HAP-1 (cell line): ENCODE measurements around the gene SRSF7.
"Not testable (repeated sequence)": the region's sequence is repeated elsewhere in the genome, so short reads cannot be mapped to it uniquely, and the experiment has no call there.

ENCODE experiments used
- DNase-seq, 2 experiments: peaks; one replicate each; pipeline ENCODE4 v3.0.0-alpha.2; 2016 to 2020; ENCODE audit warnings: low spot score in 2 of 2
- H3K27me3 ChIP-seq: fragments of 250-450 bp; sonication (Bioruptor Pico); 2 replicates; pipeline ENCODE4 v1.5.1; 2020; ENCODE audit warnings: low read depth, mild to moderate bottlenecking, moderate library complexity
- H3K36me3 ChIP-seq: fragments of 250-450 bp; sonication (Bioruptor Pico); replicated peaks from 2 replicates; pipeline ENCODE4 v1.5.1; 2020; ENCODE audit warnings: mild to moderate bottlenecking
- H3K4me1 ChIP-seq: fragments of 250-450 bp; sonication (Bioruptor Pico); 2 replicates; pipeline ENCODE4 v1.5.1; 2020; ENCODE audit warnings: mild to moderate bottlenecking
- H3K4me3 ChIP-seq: fragments of 250-450 bp; sonication (Bioruptor Pico); 2 replicates; pipeline ENCODE4 v1.5.1; 2020; ENCODE audit warnings: mild to moderate bottlenecking, moderate library complexity
- H3K9me3 ChIP-seq: fragments of 250-450 bp; sonication (Bioruptor Pico); 2 replicates; pipeline ENCODE4 v1.5.1; 2020; ENCODE audit warnings: mild to moderate bottlenecking, moderate library complexity
- in situ Hi-C: fragments of 300-500 bp; cut with MboI; formaldehyde crosslinking; loops from 3 replicates; pipeline ENCODE4 v1.14.3; 2020; ENCODE audit warnings: low sequenced_read_pairs, inconsistent platforms, mixed read lengths

Gene SRSF7

DNA sequence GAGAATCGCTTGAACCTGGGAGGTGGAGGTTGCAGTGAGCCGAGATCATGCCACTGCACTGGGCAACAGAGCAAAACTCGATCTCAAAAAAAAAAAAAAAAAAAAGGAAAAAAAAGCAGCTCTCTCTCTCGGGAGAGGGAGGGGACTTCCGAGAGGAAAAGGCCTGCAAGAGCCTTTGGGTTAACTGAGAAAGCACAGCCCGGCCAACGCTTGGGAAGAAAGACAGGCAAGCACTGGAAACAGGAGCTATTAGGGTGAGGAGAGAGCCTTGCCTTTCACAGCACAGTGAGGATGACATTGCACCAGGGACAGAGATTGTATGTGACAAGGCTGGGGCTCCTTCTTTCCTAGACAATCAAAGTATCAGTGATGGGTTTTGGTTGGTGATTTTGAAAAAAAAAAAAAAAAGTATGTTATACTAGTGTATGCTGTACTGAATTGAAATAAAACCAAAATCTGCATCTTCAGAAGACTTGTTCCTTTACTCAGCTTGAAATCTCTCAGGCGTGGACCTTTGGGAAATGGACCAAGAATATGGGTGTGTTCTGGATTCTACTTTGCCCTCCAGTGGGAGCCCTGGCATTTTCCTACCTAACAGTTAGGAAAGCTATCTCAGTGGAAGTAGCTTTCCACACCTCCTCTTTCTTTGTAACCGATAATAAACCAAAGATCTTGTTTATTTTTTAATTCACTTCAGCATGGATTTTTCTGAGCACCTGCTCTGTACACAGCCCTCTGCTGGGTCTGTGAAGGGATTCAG is 16.7 kb downstream of the SRSF7 start:
- Histone ChIP-seq H3K27me3 (no peaks in the 10 kb centered on the region), H3K36me3 (peaks cover 25% of the 10 kb centered on the region), H3K4me1 (no peaks in the 10 kb centered on the region), H3K4me3 (no peak overlapping the region), H3K9me3 (no peaks in the 10 kb centered on the region)
- no peak for DNase-seq
- in situ Hi-C loops, result loop anchor here (10.0 to 25.0 kb wide), 3 partner anchors 130 to 422 kb away; partner anchors contain the start of gene HNRNPLL

DNA sequence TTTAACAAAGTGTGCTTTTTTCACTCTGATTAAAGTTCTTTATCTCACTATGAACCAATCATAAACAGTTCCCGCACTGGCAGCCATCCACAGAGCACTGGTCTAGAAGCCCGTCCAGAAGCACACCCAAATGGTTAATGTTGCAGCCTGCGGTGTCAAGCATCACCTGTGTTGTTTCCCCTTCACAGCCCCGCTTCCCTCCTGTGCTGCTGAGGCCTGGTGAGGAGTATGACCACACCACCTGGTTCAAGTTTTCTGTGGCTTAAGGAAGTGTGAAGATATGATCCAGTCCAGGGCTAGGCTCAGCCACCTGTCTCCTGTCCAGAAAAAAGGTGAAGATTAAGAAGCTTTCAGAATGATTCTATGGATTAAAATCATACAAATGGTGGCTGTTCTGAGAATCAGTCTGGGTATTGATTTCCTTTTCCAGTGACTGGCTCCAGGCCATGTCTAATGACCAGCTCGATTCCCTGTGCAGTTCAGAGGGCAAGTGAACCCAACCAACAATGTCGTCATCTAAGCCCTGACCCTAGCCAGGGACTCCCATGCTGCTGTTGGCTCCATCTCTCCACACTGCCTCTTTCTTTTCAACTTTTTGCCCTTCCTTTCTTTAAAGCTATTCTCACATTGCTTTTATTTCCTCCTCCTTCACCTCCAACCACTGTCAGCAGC is 17.7 kb downstream of the SRSF7 start:
- in situ Hi-C loops, result loop anchor here (10.0 to 25.0 kb wide), 3 partner anchors 129 to 421 kb away; partner anchors contain the start of gene HNRNPLL
- Histone ChIP-seq H3K4me3 (no peak overlapping the region), H3K27me3 (no peaks in the 10 kb centered on the region), H3K36me3 (peaks cover 18% of the 10 kb centered on the region), H3K4me1 (no peaks in the 10 kb centered on the region), H3K9me3 (no peaks in the 10 kb centered on the region)
- DNase-seq, result no peak

DNA sequence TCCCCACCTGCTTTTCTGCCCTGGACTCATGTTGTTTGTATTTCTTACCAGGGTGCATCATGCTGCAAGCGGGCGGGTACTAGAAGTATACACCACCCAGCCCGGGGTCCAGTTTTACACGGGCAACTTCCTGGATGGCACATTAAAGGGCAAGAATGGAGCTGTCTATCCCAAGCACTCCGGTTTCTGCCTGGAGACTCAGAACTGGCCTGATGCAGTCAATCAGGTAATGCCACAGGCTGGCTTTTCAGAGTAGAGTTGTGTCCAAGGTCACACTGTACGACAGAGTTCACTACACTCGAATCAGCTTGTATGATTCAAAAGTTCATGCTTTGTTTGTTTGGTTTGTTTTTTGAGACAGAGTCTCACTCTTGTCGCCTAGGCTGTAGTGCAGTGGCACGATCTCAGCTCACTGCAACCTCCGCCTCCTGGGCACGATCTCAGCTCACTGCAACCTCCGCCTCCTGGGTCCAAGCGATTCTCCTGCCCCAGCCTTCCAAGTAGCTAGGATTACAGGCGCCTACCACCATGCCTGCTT is 19.4 kb downstream of the SRSF7 start:
- peaks cover 4% of the 10 kb centered on the region for H3K36me3 ChIP-seq
- H3K4me3 ChIP-seq, result no peak overlapping the region
- no peaks in the 10 kb centered on the region for H3K9me3 ChIP-seq
- no peaks in the 10 kb centered on the region for H3K27me3 ChIP-seq
- no peaks in the 10 kb centered on the region for H3K4me1 ChIP-seq
- DNase-seq, result no peak
- in situ Hi-C loops, result loop anchor here (10.0 to 25.0 kb wide), 3 partner anchors 127 to 419 kb away; partner anchors contain the start of gene HNRNPLL

DNA sequence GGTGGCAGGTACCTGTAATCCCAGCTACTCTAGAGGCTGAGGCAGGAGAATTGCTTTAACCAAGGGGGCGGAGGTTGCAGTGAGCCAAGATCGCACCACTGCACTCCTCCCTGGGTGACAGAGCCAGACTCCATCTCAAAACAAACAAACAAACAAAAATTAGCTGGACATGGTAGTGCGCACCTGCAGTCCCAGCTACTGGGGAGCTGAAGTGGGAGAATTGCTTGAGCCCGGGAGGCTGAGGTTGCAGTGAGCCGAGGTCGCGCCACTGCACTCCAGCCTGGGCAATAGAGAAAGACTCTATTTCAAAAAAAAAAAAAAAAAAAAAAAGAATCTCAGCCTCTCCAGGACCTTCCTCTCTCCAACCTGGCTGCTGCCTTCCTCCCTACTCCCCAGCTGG is 20.1 kb downstream of the SRSF7 start:
- Histone ChIP-seq H3K9me3 (no peaks in the 10 kb centered on the region), H3K4me1 (no peaks in the 10 kb centered on the region), H3K27me3 (no peaks in the 10 kb centered on the region), H3K4me3 (no peak overlapping the region), H3K36me3 (peaks cover 3% of the 10 kb centered on the region; the same call in 1 of the 2 replicates)
- no peak for DNase-seq
- in situ Hi-C loops, result loop anchor here (10.0 to 25.0 kb wide), 3 partner anchors 126 to 419 kb away; partner anchors contain the start of gene HNRNPLL

DNA sequence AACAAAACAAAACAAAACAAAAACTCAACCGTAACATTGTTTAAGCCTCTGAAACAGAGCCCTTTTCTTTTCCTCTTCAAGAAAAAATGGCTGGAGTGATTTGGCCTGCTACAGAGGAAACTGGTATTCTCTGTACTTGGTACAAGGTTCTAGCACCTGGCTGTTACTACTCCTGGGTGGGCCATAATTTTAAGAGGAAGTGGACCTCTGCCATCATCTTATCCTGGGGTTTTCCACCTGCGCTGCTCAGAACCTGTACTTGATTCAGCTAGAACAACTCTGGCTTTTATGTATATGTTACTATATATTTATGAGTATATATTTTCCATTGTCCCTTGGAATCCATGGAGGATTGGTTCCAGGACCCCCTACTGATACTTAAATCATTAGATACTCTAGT is 22.5 kb downstream of the SRSF7 start:
- Histone ChIP-seq H3K9me3 (no peaks in the 10 kb centered on the region), H3K36me3 (no peaks in the 10 kb centered on the region; the same call in 1 of the 2 replicates), H3K27me3 (no peaks in the 10 kb centered on the region), H3K4me3 (no peak overlapping the region), H3K4me1 (no peaks in the 10 kb centered on the region)
- DNase-seq, result no peak
- in situ Hi-C loops, result loop anchor here (25.0 kb wide), 2 partner anchors 191 to 416 kb away; no protein-coding TSS in a partner anchor

DNA sequence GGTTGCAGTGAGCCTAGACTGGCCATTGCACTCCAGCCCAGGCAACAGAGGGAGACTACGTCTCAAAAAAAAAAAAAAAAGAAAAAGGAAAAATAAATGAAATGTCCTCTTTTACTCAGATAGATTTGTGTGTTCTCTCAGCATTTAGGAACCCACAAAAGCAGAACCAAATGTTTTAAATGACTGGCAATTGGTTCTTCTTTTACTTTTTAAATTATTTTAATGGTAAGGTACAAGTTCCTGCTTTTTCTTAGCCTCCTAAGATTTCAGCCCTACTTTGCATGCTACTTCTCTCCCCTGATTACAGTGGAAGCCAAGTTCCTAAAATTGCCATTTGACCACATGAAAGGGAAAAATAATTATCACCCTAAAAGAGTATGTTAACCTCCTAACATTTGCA is 23.5 kb downstream of the SRSF7 start:
- Histone ChIP-seq H3K9me3 (no peaks in the 10 kb centered on the region), H3K27me3 (no peaks in the 10 kb centered on the region), H3K36me3 (no peaks in the 10 kb centered on the region; the same call in 1 of the 2 replicates), H3K4me3 (no peak overlapping the region), H3K4me1 (no peaks in the 10 kb centered on the region)
- DNase-seq, result no peak
- in situ Hi-C loops, result loop anchor here (25.0 kb wide), 2 partner anchors 190 to 415 kb away; no protein-coding TSS in a partner anchor

DNA sequence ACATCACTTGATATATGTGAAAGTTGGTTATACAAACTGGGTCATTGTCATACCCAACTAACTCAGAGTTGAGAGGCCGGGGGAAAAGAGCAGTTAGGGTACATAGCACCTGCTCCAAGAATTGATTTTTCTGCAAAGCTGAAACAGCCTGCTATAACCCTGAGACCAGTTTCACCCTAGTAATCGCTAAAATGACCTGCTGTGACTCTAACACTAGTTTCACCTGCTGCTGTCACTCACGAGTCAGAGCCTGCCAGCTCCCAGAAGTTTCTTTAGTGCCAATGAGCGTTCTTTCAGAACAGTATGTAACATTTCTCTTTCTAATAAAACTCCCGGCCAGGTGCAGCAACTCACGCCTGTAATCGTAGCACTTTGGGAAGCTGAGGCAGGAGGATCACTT is 28.0 kb downstream of the SRSF7 start:
- Histone ChIP-seq H3K36me3 (no peaks in the 10 kb centered on the region), H3K27me3 (no peaks in the 10 kb centered on the region), H3K9me3 (no peaks in the 10 kb centered on the region), H3K4me3 (no peak overlapping the region), H3K4me1 (no peaks in the 10 kb centered on the region)
- in situ Hi-C loops, result no loop called here
- DNase-seq, result no peak

DNA sequence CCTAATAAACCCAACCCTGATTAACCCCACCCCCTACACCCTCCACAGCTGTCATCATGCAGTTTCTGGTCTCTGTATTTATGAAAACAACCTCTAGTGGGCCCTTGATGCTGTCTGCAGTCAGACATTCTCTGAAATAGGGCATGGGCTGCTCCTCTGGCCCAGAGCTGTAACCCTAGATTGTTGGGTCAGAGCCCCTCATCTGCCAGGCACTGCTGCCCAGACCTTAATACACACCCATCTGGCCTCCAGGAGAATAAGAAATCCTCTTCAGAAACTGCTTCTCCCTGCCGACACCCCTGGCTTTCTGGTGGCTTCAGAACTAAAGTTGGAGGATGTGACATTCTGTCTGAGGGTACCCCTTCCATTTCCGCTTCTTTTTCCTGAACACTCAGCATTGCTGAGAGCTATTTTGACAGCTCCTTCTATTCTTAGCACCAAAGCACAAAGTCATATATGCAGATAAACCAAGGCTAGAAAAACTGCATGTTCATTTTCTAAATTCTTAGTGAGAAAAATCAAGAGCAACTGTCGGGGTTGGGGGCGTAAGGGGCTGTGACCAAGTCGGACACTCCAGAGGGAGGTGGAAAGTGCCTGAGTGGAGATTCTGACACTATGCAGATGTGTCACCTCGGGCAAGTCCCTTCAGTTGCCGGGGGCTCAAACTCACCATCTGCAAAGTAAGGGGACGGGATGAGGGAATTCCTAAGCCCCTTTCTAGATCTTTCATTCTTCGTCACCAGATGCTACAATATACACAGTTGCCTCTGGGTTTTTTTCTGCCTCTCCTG is 28.7 kb downstream of the SRSF7 start:
- DNase-seq, result no peak
- no peaks in the 10 kb centered on the region for H3K4me1 ChIP-seq
- in situ Hi-C loops, result no loop called here
- H3K9me3 ChIP-seq, result no peaks in the 10 kb centered on the region
- H3K36me3 ChIP-seq, result no peaks in the 10 kb centered on the region
- no peak overlapping the region for H3K4me3 ChIP-seq
- H3K27me3 ChIP-seq, result no peaks in the 10 kb centered on the region

DNA sequence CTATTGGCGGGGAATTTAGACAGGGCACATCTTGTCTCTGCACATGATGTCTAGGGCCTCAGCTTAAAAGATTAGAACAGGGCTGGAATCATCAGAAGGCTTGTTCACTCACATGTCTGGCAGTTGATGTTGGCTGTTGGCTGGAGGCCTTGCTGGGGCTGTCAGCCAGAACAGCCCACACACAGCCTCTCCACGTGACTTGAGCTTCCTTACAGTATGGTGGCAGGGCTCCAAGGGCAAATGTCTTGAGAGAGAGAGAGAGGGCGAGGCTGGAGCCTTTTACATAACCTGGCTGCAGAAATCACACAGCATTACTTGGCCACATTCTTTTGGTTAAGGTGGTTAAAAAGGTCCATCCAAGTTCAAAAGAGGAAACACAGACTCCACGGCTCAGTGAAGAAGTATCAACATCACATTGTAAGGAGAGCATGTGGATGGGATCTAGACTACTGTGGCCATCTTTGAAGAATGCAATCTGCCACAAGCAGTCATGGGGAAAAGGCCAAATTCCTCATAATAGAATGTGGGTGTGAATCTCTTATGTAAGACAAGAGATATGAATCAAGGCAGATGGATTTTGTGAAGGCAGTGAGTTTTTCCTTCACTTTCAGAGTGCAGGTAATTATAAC is 30.4 kb downstream of the SRSF7 start:
- in situ Hi-C loops, result no loop called here
- DNase-seq, result no peak
- H3K4me1 ChIP-seq, result no peaks in the 10 kb centered on the region
- H3K36me3 ChIP-seq, result no peaks in the 10 kb centered on the region
- H3K9me3 ChIP-seq, result no peaks in the 10 kb centered on the region
- H3K4me3 ChIP-seq, result no peak overlapping the region
- H3K27me3 ChIP-seq, result no peaks in the 10 kb centered on the region

DNA sequence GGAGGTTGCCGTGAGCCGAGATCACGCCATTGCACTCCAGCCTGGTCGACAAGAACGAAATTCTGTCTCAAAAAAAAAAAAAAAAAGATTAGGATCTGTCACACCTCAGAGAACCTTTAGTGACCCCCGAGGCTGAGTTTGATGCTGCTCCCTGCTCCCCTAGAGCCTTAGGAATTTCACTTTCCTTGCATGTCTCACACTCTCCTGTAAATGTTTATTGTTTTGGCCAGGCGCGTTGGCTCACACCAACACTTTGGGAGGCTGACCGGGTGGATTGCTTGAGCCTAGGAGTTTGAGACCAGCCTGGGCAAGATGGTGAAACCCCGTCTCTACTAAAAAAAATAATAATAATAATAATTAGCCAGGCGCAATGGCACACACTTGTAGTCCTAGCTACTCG is 31.5 kb downstream of the SRSF7 start:
- no peak for DNase-seq
- Histone ChIP-seq H3K9me3 (no peaks in the 10 kb centered on the region), H3K4me1 (no peaks in the 10 kb centered on the region), H3K36me3 (no peaks in the 10 kb centered on the region), H3K4me3 (no peak overlapping the region), H3K27me3 (no peaks in the 10 kb centered on the region)
- in situ Hi-C loops, result no loop called here

DNA sequence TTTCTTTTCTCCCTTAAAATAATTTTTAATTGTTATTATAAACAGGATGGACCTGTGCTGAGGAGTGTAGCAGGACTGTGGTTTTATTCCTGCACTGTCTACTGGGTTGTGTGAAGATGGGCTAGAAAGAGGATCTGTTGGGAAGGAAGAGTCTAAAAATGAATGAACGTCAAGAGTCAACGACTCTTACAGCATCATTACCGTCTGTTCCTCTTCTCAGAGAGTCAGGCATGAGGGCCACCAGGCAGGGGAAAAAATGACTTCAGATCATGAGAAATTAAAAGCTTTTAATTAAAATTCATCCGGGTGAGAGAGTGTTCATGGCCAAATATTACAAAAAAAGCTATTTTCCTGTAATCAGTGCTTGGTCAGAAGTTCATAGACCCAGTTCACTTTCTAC is 32.6 kb downstream of the SRSF7 start:
- Histone ChIP-seq H3K36me3 (no peaks in the 10 kb centered on the region), H3K27me3 (no peaks in the 10 kb centered on the region), H3K9me3 (no peaks in the 10 kb centered on the region), H3K4me1 (no peaks in the 10 kb centered on the region), H3K4me3 (no peak overlapping the region)
- in situ Hi-C loops, result no loop called here
- no peak for DNase-seq

DNA sequence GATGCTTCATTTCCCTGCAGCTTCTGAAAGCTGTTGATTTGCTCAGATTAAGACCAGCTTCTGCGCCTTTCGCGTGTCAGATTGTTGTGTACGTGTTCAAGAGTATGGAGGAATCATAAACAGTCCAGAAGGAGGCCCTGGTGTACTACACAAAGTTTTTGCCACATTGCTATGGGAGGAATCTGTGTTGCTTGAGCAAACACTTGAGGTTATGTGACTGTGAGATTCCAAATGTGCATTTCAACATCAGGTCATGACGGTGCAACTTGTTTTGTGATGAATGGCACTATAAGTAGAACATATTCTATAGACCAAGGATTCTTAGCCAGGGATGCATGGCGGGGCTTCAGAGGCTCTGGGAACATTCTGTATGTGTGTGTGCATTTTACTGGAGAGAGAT is 35.0 kb downstream of the SRSF7 start:
- Histone ChIP-seq H3K9me3 (no peaks in the 10 kb centered on the region), H3K4me3 (no peak overlapping the region), H3K27me3 (no peaks in the 10 kb centered on the region), H3K36me3 (no peaks in the 10 kb centered on the region), H3K4me1 (no peaks in the 10 kb centered on the region)
- DNase-seq, result no peak
- in situ Hi-C loops, result no loop called here

DNA sequence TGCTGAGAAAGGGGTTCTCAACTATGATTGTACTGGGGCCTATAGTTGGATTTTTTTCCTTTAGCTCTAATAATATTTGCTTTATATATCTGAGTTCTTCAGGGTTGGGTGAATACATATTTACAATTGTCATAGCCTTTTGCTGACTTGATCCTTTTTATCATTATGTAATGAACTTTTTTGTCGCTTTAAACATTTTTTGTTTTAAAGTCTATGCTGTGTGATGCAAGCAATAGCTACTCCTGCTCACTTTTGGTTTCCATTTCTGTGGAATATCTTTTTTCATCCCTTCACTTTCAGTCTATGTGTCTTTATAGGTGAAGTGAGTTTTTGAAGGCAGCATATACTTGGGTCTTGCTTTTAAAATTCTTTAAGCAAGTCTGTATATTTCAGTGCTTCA is 36.2 kb downstream of the SRSF7 start:
- in situ Hi-C loops, result not testable (repeated sequence)

More for the DNA sequence above, 36.2 kb downstream of the SRSF7 start:
- H3K4me1 ChIP-seq, H3K9me3 ChIP-seq, DNase-seq, H3K36me3 ChIP-seq, H3K27me3 ChIP-seq, H3K4me3 ChIP-seq: not testable (repeated sequence)
